CD8-positive, alpha-beta memory T cell (primary cell): ENCODE data around the gene VWA8. TPM values are rescaled to one million over a fixed set of nuclear protein-coding genes. Genes with fewer than 3 reads are reported as not detected.

ENCODE experiments used
- CTCF ChIA-PET: fragments of 350-600 bp; sonication (Branson Sonifier 250); formaldehyde crosslinking; loops from one replicate; lab custom pipeline; 2021; ENCODE audit warnings: antibody characterized with exemption; lab: Charles Lee
- POLR2A ChIA-PET: fragments of 350-600 bp; sonication (Branson Sonifier 250); formaldehyde crosslinking; loops from one replicate; lab custom pipeline; 2021; ENCODE audit warnings: antibody characterized with exemption; lab: Charles Lee
- DNase-seq, 5 donors: peaks; one replicate each; pipeline versions ENCODE4 v3.0.0 to v3.0.0-alpha.2; 2020 to 2022; ENCODE audit warnings: mixed read lengths in 1 of 5
- H3K27ac ChIP-seq: one replicate; pipeline ENCODE4 v1.7.0; 2013; ENCODE audit warnings: low read depth, mild to moderate bottlenecking, low read length, moderate library complexity
- H3K27me3 ChIP-seq: 2 replicates; pipeline ENCODE4 v1.7.0; 2013; ENCODE audit warnings: low read length, mild to moderate bottlenecking; ENCODE audit not compliant: insufficient read depth, poor library complexity, severe bottlenecking
- H3K36me3 ChIP-seq: 2 replicates; pipeline ENCODE4 v1.7.0; 2013; ENCODE audit warnings: mild to moderate bottlenecking, low read length, moderate library complexity; ENCODE audit not compliant: insufficient read depth
- H3K4me1 ChIP-seq: 2 replicates; pipeline ENCODE4 v1.7.0; 2013; ENCODE audit warnings: mild to moderate bottlenecking, low read length, moderate library complexity; ENCODE audit not compliant: insufficient read depth
- H3K4me3 ChIP-seq: 2 replicates; pipeline ENCODE4 v1.7.0; 2013; ENCODE audit warnings: mild to moderate bottlenecking, low read length
- H3K9me3 ChIP-seq: 2 replicates; pipeline ENCODE4 v1.7.0; 2013; ENCODE audit warnings: mild to moderate bottlenecking, low read length
- H3K27ac Mint-ChIP-seq, 8 donors: one replicate each; pipeline ENCODE4 v1.8.0; 2020 to 2021; ENCODE audit warnings: mixed read lengths in 8 of 8, mild to moderate bottlenecking in 6 of 8, inconsistent platforms in 3 of 8, moderate library complexity in 3 of 8
- H3K27me3 Mint-ChIP-seq, 2 donors: one replicate each; pipeline ENCODE4 v1.8.0; 2020 to 2021; ENCODE audit warnings: mixed read lengths in 2 of 2, mild to moderate bottlenecking in 1 of 2, moderate library complexity in 1 of 2
- H3K36me3 Mint-ChIP-seq, 3 donors: one replicate each; pipeline ENCODE4 v1.8.0; 2020 to 2021; ENCODE audit warnings: mixed read lengths in 3 of 3, inconsistent platforms in 1 of 3, mild to moderate bottlenecking in 1 of 3
- H3K4me1 Mint-ChIP-seq, 3 donors: one replicate each; pipeline ENCODE4 v1.8.0; 2020 to 2021; ENCODE audit warnings: mixed read lengths in 3 of 3, inconsistent platforms in 1 of 3, mild to moderate bottlenecking in 1 of 3
- H3K4me3 Mint-ChIP-seq, 7 donors: one replicate each; pipeline ENCODE4 v1.8.0; 2020 to 2021; ENCODE audit warnings: mixed read lengths in 7 of 7, mild to moderate bottlenecking in 6 of 7, moderate library complexity in 4 of 7, inconsistent platforms in 2 of 7
- H3K9me3 Mint-ChIP-seq, 5 donors: one replicate each; pipeline ENCODE4 v1.8.0; 2020 to 2022; ENCODE audit warnings: mixed read lengths in 5 of 5, mild to moderate bottlenecking in 3 of 5, moderate library complexity in 2 of 5, inconsistent platforms in 1 of 5
- polyA plus RNA-seq: library from polyadenylated mRNA; unstranded; fragments of 300-500 nt; fragmentation: Illumina TruSeq; gene quantifications from one replicate; pipeline ENCODE4 v1.2.3, GENCODE V29; 2021
- total RNA-seq, 2 experiments: library from RNA; stranded (reverse); gene quantifications; one replicate each; pipeline ENCODE4 v1.2.3, GENCODE V29; 2021

VWA8 gene
- total and polyA plus RNA-seq, 3 experiments from 2014 or later, result 6.9 to 21.3 (median 21.2) TPM

GRCh38 chr13:41995336-41995735, 34.4 kb upstream of the VWA8 start:
- H3K9me3 Mint-ChIP-seq, result peaks cover 0 to 4% (median 0%) of the 10 kb centered on the region in 5 donors
- POLR2A ChIA-PET, result no interaction called here
- H3K4me1 ChIP-seq, result no peaks in the 10 kb centered on the region

DNA sequence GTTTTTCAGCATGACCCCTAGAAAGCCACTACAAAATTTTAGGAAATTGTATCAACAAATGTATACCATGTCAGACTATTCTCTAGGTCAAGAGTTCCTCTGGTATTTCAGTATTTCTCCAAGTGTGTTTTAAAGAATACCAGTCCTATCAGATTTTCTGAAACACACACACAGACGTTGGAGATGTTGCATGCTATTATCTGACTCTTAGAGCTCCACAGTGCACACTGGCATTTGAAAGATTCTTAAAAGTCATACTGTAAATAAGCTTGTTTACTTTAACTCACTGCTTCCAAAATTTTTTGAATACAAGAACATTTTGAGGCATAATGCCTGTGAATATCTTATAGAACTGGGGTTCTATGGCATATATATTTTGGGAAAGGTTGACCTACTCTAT, 33.8 kb upstream of the VWA8 start:
- POLR2A ChIA-PET, result no interaction called here
- Mint-ChIP-seq H3K4me3 (no peak overlapping the region), H3K4me1 (peaks cover 0 to 7% (median 5%) of the 10 kb centered on the region in 3 donors), H3K9me3 (peaks cover 0 to 4% (median 0%) of the 10 kb centered on the region in 5 donors), H3K27ac (no peak overlapping the region), H3K36me3 (peaks cover 0 to 5% (median 0%) of the 10 kb centered on the region in 3 donors), H3K27me3 (peaks cover 2 to 14% of the 10 kb centered on the region in 2 donors)
- Histone ChIP-seq H3K4me1 (no peaks in the 10 kb centered on the region), H3K4me3 (no peak overlapping the region), H3K36me3 (no peaks in the 10 kb centered on the region), H3K27ac (no peak overlapping the region), H3K27me3 (no peaks in the 10 kb centered on the region), H3K9me3 (no peaks in the 10 kb centered on the region)
- CTCF ChIA-PET, result no interaction called here
- no peak for DNase-seq

More at GRCh38 chr13:41995336-41995735, 34.4 kb upstream of the VWA8 start:
- peaks cover 0 to 7% (median 5%) of the 10 kb centered on the region in 3 donors for H3K4me1 Mint-ChIP-seq
- Histone ChIP-seq H3K27ac (no peak overlapping the region), H3K27me3 (no peaks in the 10 kb centered on the region), H3K36me3 (no peaks in the 10 kb centered on the region), H3K9me3 (no peaks in the 10 kb centered on the region), H3K4me3 (no peak overlapping the region)
- no peak for DNase-seq
- H3K27ac Mint-ChIP-seq, result no peak overlapping the region
- H3K36me3 Mint-ChIP-seq, result peaks cover 0 to 5% (median 0%) of the 10 kb centered on the region in 3 donors
- no peak overlapping the region for H3K4me3 Mint-ChIP-seq
- peaks cover 4 to 14% of the 10 kb centered on the region in 2 donors for H3K27me3 Mint-ChIP-seq
- CTCF ChIA-PET, result no interaction called here

- POLR2A ChIA-PET, result no interaction called here
- CTCF ChIA-PET, result no interaction called here
Measured at GRCh38 chr13:41991936-41992335, 31.0 kb upstream of the VWA8 start.

DNA sequence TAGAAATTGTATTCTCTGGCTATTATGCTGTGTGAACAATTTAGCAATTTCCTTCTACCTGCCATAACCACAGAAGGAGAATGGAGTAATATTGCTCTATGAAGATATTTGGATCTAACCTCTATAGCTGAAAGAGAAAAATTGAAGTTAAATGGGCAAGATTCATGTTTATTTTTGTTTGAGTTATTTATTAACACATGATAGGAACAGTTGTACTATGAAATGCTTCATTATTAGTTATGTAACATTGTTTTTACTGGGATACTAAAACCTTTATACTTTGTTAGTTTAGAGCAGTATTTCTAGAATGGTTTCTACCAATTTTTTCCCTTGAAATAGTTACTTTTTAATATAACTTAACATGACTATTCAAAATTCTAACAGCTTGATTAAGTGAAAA, 27.3 kb upstream of the VWA8 start:
- H3K9me3 ChIP-seq, result no peaks in the 10 kb centered on the region
- no peak for DNase-seq
- no peaks in the 10 kb centered on the region for H3K4me1 ChIP-seq
- H3K9me3 Mint-ChIP-seq, result peaks cover 0 to 4% (median 0%) of the 10 kb centered on the region in 5 donors
- peaks cover 0 to 5% (median 2%) of the 10 kb centered on the region in 3 donors for H3K36me3 Mint-ChIP-seq
- H3K4me1 Mint-ChIP-seq, result no peaks in the 10 kb centered on the region
- CTCF ChIA-PET, result no interaction called here
- no peak overlapping the region for H3K27ac ChIP-seq
- POLR2A ChIA-PET, result interaction anchor here (0.6 kb wide), 1 partner anchor 549 kb away, joined by 3 read pairs; no protein-coding TSS in a partner anchor
- no peak overlapping the region for H3K27ac Mint-ChIP-seq
- H3K27me3 Mint-ChIP-seq, result peaks cover 3 to 24% of the 10 kb centered on the region in 2 donors
- H3K4me3 Mint-ChIP-seq, result no peak overlapping the region
- H3K27me3 ChIP-seq, result no peaks in the 10 kb centered on the region
- H3K36me3 ChIP-seq, result no peaks in the 10 kb centered on the region
- no peak overlapping the region for H3K4me3 ChIP-seq

More at GRCh38 chr13:41991936-41992335, 31.0 kb upstream of the VWA8 start:
- H3K27ac ChIP-seq, result no peak overlapping the region
- no peaks in the 10 kb centered on the region for H3K36me3 ChIP-seq
- Mint-ChIP-seq H3K9me3 (peaks cover 0 to 4% (median 0%) of the 10 kb centered on the region in 5 donors), H3K27ac (no peak overlapping the region), H3K36me3 (peaks cover 0 to 5% (median 0%) of the 10 kb centered on the region in 3 donors), H3K4me1 (peaks cover 0 to 7% (median 5%) of the 10 kb centered on the region in 3 donors), H3K4me3 (no peak overlapping the region), H3K27me3 (peaks cover 2 to 19% of the 10 kb centered on the region in 2 donors)
- no peak for DNase-seq
- H3K4me1 ChIP-seq, result no peaks in the 10 kb centered on the region
- H3K27me3 ChIP-seq, result no peaks in the 10 kb centered on the region
- no peaks in the 10 kb centered on the region for H3K9me3 ChIP-seq
- H3K4me3 ChIP-seq, result no peak overlapping the region

DNA sequence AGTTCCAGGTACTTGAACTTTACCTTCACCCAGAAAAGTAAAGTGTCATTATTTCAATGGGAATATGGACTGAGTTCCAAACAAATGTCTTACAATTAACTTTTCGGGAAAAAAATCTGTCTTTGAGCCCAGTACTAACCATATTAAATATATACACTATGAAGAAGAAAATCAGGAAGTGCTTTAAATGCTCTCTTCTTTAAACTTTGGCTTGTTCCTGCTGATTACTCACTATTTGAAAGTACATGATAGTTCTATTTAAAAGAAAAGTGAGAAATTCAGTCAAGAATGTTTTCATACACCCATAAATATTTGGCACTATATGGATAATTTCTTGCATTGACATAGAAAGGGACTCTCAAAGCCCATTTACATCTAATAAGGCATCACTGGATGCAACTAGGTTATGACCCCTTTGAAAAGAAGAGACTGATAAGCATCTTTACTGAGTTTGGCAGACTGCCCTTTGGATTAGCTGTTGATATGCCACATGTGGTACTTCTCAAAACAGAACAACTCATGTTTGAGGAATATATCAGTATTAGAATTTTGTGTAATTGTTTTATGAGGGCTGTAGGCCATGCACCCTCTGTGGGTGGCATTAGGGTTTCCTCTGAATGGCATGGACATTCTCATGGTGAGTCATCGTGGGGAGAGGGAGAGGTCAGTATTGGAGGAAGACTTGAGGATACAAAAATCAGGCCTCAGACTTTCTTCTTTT, 25.0 kb upstream of the VWA8 start:
- Histone ChIP-seq H3K4me1 (no peaks in the 10 kb centered on the region), H3K36me3 (no peaks in the 10 kb centered on the region), H3K4me3 (no peak overlapping the region), H3K27me3 (no peaks in the 10 kb centered on the region), H3K27ac (no peak overlapping the region), H3K9me3 (no peaks in the 10 kb centered on the region)
- ChIA-PET POLR2A (no interaction called here), CTCF (no interaction called here)
- Mint-ChIP-seq H3K4me3 (no peak overlapping the region), H3K27me3 (peaks cover 5 to 18% of the 10 kb centered on the region in 2 donors), H3K4me1 (no peaks in the 10 kb centered on the region), H3K27ac (no peak overlapping the region), H3K36me3 (peaks cover 0 to 5% (median 2%) of the 10 kb centered on the region in 3 donors), H3K9me3 (peaks cover 0 to 4% (median 0%) of the 10 kb centered on the region in 5 donors)
- no peak for DNase-seq

- Mint-ChIP-seq H3K27me3 (peaks cover 3 to 5% of the 10 kb centered on the region in 2 donors), H3K27ac (no peak overlapping the region), H3K9me3 (no peaks in the 10 kb centered on the region), H3K36me3 (peaks cover 0 to 2% (median 0%) of the 10 kb centered on the region in 3 donors), H3K4me3 (no peak overlapping the region), H3K4me1 (peaks cover 1 to 9% (median 9%) of the 10 kb centered on the region in 3 donors)
- CTCF ChIA-PET, result no interaction called here
- Histone ChIP-seq H3K9me3 (no peaks in the 10 kb centered on the region), H3K27ac (no peak overlapping the region), H3K4me3 (no peak overlapping the region), H3K4me1 (no peaks in the 10 kb centered on the region), H3K36me3 (no peaks in the 10 kb centered on the region), H3K27me3 (no peaks in the 10 kb centered on the region)
- POLR2A ChIA-PET, result no interaction called here
- no peak for DNase-seq
Measured at GRCh38 chr13:41981951-41982715, 21.2 kb upstream of the VWA8 start.

- CTCF ChIA-PET, result no interaction called here
- Histone ChIP-seq H3K9me3 (no peaks in the 10 kb centered on the region), H3K4me3 (no peak overlapping the region), H3K4me1 (no peaks in the 10 kb centered on the region), H3K27ac (no peak overlapping the region), H3K36me3 (no peaks in the 10 kb centered on the region), H3K27me3 (no peaks in the 10 kb centered on the region)
- POLR2A ChIA-PET, result no interaction called here
- DNase-seq, result no peak
- H3K27me3 Mint-ChIP-seq, result peaks cover 0 to 4% of the 10 kb centered on the region in 2 donors
- H3K9me3 Mint-ChIP-seq, result no peaks in the 10 kb centered on the region
- peaks cover 14 to 26% (median 17%) of the 10 kb centered on the region in 3 donors for H3K4me1 Mint-ChIP-seq
- no peaks in the 10 kb centered on the region for H3K36me3 Mint-ChIP-seq
- no peak overlapping the region for H3K4me3 Mint-ChIP-seq
- H3K27ac Mint-ChIP-seq, result peak overlapping the region in 1 of 8 donors; percentile 45
Measured at GRCh38 chr13:41978007-41978406, 17.1 kb upstream of the VWA8 start.

DNA sequence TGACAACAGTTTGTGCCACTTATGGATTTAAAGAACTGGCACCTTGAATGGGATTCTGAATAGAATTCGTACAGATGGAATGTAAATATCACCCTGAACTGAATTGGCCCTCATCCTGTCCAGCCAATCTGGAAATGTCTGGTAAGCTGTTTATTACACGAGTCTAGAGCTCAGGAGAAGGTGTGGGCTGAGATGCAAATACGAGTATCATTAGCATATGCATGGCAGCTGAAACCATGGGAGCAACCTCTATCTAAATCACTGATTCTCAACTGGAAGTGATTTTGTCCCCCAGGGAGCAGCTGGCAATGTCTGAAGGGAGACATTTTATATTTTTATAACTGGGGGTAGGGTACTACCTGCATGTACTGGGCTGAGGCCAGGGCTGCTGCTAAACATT, 15.6 kb upstream of the VWA8 start:
- Histone ChIP-seq H3K4me3 (no peak overlapping the region), H3K9me3 (no peaks in the 10 kb centered on the region), H3K27ac (no peak overlapping the region), H3K27me3 (no peaks in the 10 kb centered on the region), H3K4me1 (peaks cover 7% of the 10 kb centered on the region), H3K36me3 (no peaks in the 10 kb centered on the region)
- no peak for DNase-seq
- H3K4me3 Mint-ChIP-seq, result no peak overlapping the region
- H3K27me3 Mint-ChIP-seq, result peaks cover 0 to 4% of the 10 kb centered on the region in 2 donors
- H3K36me3 Mint-ChIP-seq, result no peaks in the 10 kb centered on the region
- H3K27ac Mint-ChIP-seq, result no peak overlapping the region
- no peaks in the 10 kb centered on the region for H3K9me3 Mint-ChIP-seq
- CTCF ChIA-PET, result no interaction called here
- peaks cover 26 to 40% (median 31%) of the 10 kb centered on the region in 3 donors for H3K4me1 Mint-ChIP-seq
- POLR2A ChIA-PET, result interaction anchor here (0.6 kb wide), 1 partner anchor 107 kb away, joined by 3 read pairs; no protein-coding TSS in a partner anchor
